ENCODE results near the gene SOST. TPM values are rescaled to one million over a fixed set of nuclear protein-coding genes. Genes with fewer than 3 reads are reported as not detected.

SOST gene
- total RNA-seq, 1 experiment from 2014 or later: not detected

DNA sequence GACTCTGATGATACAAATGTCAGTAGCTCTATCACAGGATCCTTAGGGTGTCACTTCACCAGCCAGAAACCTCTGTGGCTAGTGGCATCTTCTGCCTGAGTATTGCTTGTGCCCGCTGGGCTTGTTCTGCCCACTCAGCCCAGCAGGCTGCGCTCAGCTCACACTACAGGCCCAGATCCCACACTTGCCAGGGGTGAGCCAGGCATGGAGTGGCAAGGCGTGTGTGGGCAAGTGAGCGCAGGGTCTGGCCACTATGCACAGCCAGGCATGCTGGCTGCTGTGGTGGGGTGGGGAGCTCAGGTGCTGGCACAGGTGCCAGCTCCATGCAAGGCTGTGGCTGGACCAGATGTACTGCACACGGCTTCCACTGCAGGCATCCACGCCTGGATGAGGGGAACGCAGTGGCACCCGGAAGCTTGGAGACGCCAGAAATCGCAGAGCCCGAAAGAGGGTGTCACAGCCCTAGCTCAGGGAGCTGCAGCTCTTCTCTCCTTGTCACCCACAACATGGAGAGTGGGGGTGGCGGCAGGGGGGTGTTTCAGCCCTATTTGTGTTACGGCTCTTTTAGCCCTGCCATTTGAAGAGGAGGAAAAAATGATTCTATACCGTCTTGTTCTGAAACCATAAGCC is 31.8 kb upstream of the SOST start:
- Histone ChIP-seq H3K4me1 (replicated peaks; ENCODE audit: insufficient read depth) (no peaks in the 10 kb centered on the region; the same call in 1 of the 2 replicates), H3K79me2 (ENCODE audit: low read depth) (no peaks in the 10 kb centered on the region), H2AFZ (no peak overlapping the region), H3K36me3 (ENCODE audit: low read depth) (no peaks in the 10 kb centered on the region), H3K4me2 (no peak overlapping the region), H3K4me3 (no peak overlapping the region), H3K27me3 (ENCODE audit: insufficient read depth, low read depth) (peaks cover 12% of the 10 kb centered on the region; the same call in 1 of the 2 replicates), H3K9me3 (ENCODE audit: insufficient read depth, low read depth) (no peaks in the 10 kb centered on the region), H3K9me2 (ENCODE audit: insufficient read depth) (no peaks in the 10 kb centered on the region), H3K27ac (no peak overlapping the region), H3F3A (ENCODE audit: insufficient read depth, low read depth) (no peaks in the 10 kb centered on the region), H4K20me1 (ENCODE audit: insufficient read depth) (no peaks in the 10 kb centered on the region)
- no TSS peak for BruUV-seq (replicated peaks)
- TF ChIP-seq, protein P1, sequence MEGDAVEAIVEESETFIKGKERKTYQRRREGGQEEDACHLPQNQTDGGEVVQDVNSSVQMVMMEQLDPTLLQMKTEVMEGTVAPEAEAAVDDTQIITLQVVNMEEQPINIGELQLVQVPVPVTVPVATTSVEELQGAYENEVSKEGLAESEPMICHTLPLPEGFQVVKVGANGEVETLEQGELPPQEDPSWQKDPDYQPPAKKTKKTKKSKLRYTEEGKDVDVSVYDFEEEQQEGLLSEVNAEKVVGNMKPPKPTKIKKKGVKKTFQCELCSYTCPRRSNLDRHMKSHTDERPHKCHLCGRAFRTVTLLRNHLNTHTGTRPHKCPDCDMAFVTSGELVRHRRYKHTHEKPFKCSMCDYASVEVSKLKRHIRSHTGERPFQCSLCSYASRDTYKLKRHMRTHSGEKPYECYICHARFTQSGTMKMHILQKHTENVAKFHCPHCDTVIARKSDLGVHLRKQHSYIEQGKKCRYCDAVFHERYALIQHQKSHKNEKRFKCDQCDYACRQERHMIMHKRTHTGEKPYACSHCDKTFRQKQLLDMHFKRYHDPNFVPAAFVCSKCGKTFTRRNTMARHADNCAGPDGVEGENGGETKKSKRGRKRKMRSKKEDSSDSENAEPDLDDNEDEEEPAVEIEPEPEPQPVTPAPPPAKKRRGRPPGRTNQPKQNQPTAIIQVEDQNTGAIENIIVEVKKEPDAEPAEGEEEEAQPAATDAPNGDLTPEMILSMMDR (conservative IDR thresholded peaks at IDR 0.05): peak; percentile 41; the same call in 1 of the 2 replicates
- TF ChIP-seq EZH2 (IDR thresholded peaks at IDR 0.05; ENCODE audit: low read depth): no peak
- intact Hi-C loops (cut with micrococcal nuclease; ENCODE audit: unreplicated experiment): no loop called here
- CTCF ChIA-PET: interaction anchor here (0.7 kb wide), 1 partner anchor 148 kb away, joined by 3 read pairs; no protein-coding TSS in a partner anchor
- POLR2A ChIA-PET (ENCODE audit: unreplicated experiment): interaction anchor here (0.5 kb wide), 1 partner anchor 122 kb away, joined by 13 read pairs; no protein-coding TSS in a partner anchor
- no peak for DNase-seq

DNA sequence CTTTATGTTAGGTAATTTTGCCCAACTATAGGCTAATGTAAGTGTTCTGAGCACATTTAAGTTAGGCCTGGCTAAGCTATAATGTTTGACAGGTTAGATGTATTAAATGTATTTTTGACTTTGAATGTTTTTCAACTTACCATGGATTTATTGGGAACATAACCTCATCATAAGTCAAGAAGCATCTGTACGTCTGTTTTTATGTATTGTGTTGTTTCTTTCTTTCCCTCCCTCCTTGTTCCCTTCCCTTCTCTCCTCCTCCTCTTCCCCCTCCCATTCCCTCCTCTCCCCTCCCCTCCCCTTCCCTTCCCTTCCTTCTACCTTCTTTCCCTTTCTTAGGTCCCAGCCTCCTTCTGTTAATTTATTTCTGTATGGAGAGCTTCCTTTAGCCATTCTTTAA is 30.9 kb upstream of the SOST start:
- intact Hi-C loops (cut with micrococcal nuclease; ENCODE audit: unreplicated experiment): no loop called here
- no peak overlapping the region for H2AFZ ChIP-seq
- DNase-seq: no peak
- CTCF ChIA-PET: interaction anchor here (0.6 kb wide), 1 partner anchor 206 kb away, joined by 14 read pairs; no protein-coding TSS in a partner anchor
- no peak overlapping the region for H3K4me3 ChIP-seq
- H3K9me3 ChIP-seq (ENCODE audit: insufficient read depth, low read depth): no peaks in the 10 kb centered on the region
- no peaks in the 10 kb centered on the region for H3K79me2 ChIP-seq (ENCODE audit: low read depth)
- POLR2A ChIA-PET (ENCODE audit: unreplicated experiment): no interaction called here
- no peaks in the 10 kb centered on the region for H3F3A ChIP-seq (ENCODE audit: insufficient read depth, low read depth)
- H4K20me1 ChIP-seq (ENCODE audit: insufficient read depth): no peaks in the 10 kb centered on the region
- no peaks in the 10 kb centered on the region for H3K9me2 ChIP-seq (ENCODE audit: insufficient read depth)
- H3K4me1 ChIP-seq (replicated peaks; ENCODE audit: insufficient read depth): no peaks in the 10 kb centered on the region; the same call in 1 of the 2 replicates
- H3K27ac ChIP-seq: no peak overlapping the region
- no TSS peak for BruUV-seq (replicated peaks)
- H3K4me2 ChIP-seq: no peak overlapping the region
- H3K27me3 ChIP-seq (ENCODE audit: insufficient read depth, low read depth): peaks cover 5% of the 10 kb centered on the region; the same call in 1 of the 2 replicates
- no peaks in the 10 kb centered on the region for H3K36me3 ChIP-seq (ENCODE audit: low read depth)
- TF ChIP-seq, protein P1 (conservative IDR thresholded peaks at IDR 0.05): no peak
- TF ChIP-seq EZH2 (IDR thresholded peaks at IDR 0.05; ENCODE audit: low read depth): no peak

DNA sequence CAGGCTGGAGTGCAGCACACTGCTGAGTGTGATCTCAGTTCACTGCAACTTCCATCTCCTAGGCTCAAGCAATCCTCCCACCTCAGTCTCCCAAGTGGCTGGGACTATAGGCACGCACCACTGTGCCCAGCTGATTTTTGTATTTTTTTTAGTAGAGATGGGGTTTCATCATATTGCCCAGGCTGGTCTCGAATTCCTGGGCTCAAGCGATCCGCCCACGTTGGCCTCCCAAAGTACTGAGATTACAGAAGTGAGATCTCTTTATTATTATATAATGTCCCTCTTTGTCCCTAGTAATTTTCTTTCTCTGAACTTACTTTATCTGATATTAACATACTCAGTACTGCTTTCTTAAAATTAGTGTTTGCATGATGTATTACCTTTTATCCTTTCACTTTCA is 29.9 kb upstream of the SOST start:
- TF ChIP-seq, protein P1 (conservative IDR thresholded peaks at IDR 0.05): no peak
- no peak for TF ChIP-seq EZH2 (IDR thresholded peaks at IDR 0.05; ENCODE audit: low read depth)
- no peak overlapping the region for H3K4me2 ChIP-seq
- intact Hi-C loops (cut with micrococcal nuclease; ENCODE audit: unreplicated experiment): no loop called here
- H3K4me1 ChIP-seq (replicated peaks; ENCODE audit: insufficient read depth): no peaks in the 10 kb centered on the region; the same call in 1 of the 2 replicates
- no TSS peak for BruUV-seq (replicated peaks)
- H3K9me3 ChIP-seq (ENCODE audit: insufficient read depth, low read depth): no peaks in the 10 kb centered on the region
- ChIA-PET CTCF (no interaction called here), POLR2A (ENCODE audit: unreplicated experiment) (no interaction called here)
- no peaks in the 10 kb centered on the region for H3K79me2 ChIP-seq (ENCODE audit: low read depth)
- H3K27ac ChIP-seq: no peak overlapping the region
- no peaks in the 10 kb centered on the region for H3F3A ChIP-seq (ENCODE audit: insufficient read depth, low read depth)
- DNase-seq: no peak
- no peaks in the 10 kb centered on the region for H3K9me2 ChIP-seq (ENCODE audit: insufficient read depth)
- no peak overlapping the region for H2AFZ ChIP-seq
- H4K20me1 ChIP-seq (ENCODE audit: insufficient read depth): no peaks in the 10 kb centered on the region
- no peak overlapping the region for H3K4me3 ChIP-seq
- no peaks in the 10 kb centered on the region for H3K36me3 ChIP-seq (ENCODE audit: low read depth)
- H3K27me3 ChIP-seq (ENCODE audit: insufficient read depth, low read depth): peaks cover 3% of the 10 kb centered on the region; the same call in 1 of the 2 replicates
